ENCODE data around the gene TET3.

DNA sequence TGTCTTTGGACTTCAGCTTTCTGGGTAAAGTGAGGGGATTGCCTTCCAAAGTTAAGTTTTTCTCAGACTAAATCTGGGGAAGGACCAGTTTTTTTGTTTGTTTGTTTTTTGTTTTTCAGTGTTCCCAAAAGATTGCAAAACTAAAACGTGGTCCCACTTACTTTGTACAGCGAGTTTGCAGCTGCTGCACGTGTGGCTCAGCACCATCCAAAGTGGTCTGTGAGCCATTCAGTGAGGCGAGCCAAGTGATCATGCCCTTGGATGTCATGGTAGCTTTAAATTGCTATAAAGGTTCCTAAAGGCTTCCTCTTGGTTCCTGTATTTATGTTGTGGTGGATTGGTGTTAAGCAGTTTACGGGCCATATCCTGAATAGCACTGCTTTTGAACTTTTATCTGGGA is 23.0 kb downstream of the TET3 start:
- TF ChIP-seq POLR2AphosphoS5 (IDR thresholded peaks at IDR 0.05; ENCODE audit: borderline replicate concordance, low read depth, low read length) (no peak), EZH2 (IDR thresholded peaks at IDR 0.05) (no peak)
